Glutamatergic neuron (in vitro differentiated cells): ENCODE results near the gene MAT2B. TPM values are rescaled to one million over a fixed set of nuclear protein-coding genes. Genes with fewer than 3 reads are reported as not detected.
A peak's percentile ranks its signal among the peaks of the same experiment; 100 is the strongest.

ENCODE experiments used
- DNase-seq: peaks from one replicate; pipeline ENCODE4 v3.0.0; 2022
- H3K27ac Mint-ChIP-seq: one replicate; pipeline ENCODE4 v1.8.0; 2020; ENCODE audit warnings: mild to moderate bottlenecking, mixed read lengths, inconsistent platforms; ENCODE audit not compliant: unreplicated experiment
- H3K27me3 Mint-ChIP-seq: one replicate; pipeline ENCODE4 v1.8.0; 2020; ENCODE audit warnings: mild to moderate bottlenecking, moderate library complexity, mixed read lengths, inconsistent platforms; ENCODE audit not compliant: unreplicated experiment
- H3K36me3 Mint-ChIP-seq: one replicate; pipeline ENCODE4 v1.8.0; 2020; ENCODE audit warnings: mild to moderate bottlenecking, mixed read lengths, inconsistent platforms; ENCODE audit not compliant: unreplicated experiment
- H3K4me1 Mint-ChIP-seq: one replicate; pipeline ENCODE4 v1.8.0; 2020; ENCODE audit warnings: mild to moderate bottlenecking, low read depth, mixed read lengths, inconsistent platforms; ENCODE audit not compliant: unreplicated experiment
- H3K4me3 Mint-ChIP-seq: one replicate; pipeline ENCODE4 v1.8.0; 2020; ENCODE audit warnings: mild to moderate bottlenecking, mixed read lengths, inconsistent platforms; ENCODE audit not compliant: unreplicated experiment
- H3K9me3 Mint-ChIP-seq: one replicate; pipeline ENCODE4 v1.8.0; 2020; ENCODE audit warnings: mild to moderate bottlenecking, moderate library complexity, mixed read lengths, inconsistent platforms; ENCODE audit not compliant: unreplicated experiment
- total RNA-seq: library from RNA; stranded (reverse); fragmentation: NEBNext Ultra II Directional; extraction: Animal tissue kit (Norgen Biotek cat#: 25700); gene quantifications from one replicate; pipeline ENCODE4 v1.2.1, GENCODE V29; 2021; ENCODE audit not compliant: unreplicated experiment
- TF ChIP-seq, protein P1 (sequence below): fragments of 200-600 bp; sonication (generic); IDR thresholded peaks from one replicate; pipeline ENCODE4 v1.5.0; 2021; ENCODE audit not compliant: partially characterized antibody, unreplicated experiment

Gene MAT2B
- total RNA-seq, 1 donor from 2014 or later, result 23.1 TPM

DNA sequence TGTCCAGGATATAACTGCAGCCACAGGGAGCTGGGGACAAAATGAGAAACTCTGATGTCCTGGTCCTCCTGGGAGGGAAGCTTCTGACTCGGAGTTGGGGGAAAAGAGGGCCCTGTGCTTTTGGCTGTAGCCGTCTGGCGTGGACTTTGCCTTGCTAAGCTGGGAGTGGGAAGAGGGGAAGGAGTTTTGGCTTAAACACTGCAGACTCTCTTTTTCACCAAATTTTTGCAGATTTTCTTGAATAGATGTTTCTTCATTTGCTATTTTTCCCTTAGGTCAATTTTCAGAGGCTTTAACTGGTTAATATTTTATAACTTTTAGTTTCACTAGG is 15.7 kb upstream of the MAT2B start:
- no peak for DNase-seq
- H3K27ac Mint-ChIP-seq, result no peak overlapping the region
- no peaks in the 10 kb centered on the region for H3K27me3 Mint-ChIP-seq

DNA sequence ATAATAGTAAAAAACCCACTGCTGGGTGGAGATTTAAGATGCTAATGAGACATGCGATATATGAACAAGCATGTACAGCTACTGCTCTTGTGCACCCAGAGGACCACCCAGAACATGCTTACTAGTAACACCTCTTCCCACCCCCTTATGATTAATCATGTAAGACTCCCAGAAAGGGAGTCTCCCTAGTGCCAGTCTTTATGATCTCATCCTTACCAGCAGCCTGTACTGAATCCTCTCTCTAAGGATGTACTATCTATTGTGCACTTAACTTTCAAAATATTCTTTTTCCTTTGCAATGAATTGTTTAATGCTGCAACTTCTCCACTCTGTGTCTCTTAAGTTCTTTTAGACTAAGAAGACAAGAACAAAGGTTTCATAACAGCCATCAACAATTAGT is 9.1 kb upstream of the MAT2B start:
- no peak for DNase-seq
- Mint-ChIP-seq H3K27me3 (no peaks in the 10 kb centered on the region), H3K27ac (no peak overlapping the region), H3K9me3 (no peaks in the 10 kb centered on the region), H3K36me3 (peaks cover 4% of the 10 kb centered on the region), H3K4me1 (no peaks in the 10 kb centered on the region), H3K4me3 (no peak overlapping the region)
- TF ChIP-seq, protein P1, sequence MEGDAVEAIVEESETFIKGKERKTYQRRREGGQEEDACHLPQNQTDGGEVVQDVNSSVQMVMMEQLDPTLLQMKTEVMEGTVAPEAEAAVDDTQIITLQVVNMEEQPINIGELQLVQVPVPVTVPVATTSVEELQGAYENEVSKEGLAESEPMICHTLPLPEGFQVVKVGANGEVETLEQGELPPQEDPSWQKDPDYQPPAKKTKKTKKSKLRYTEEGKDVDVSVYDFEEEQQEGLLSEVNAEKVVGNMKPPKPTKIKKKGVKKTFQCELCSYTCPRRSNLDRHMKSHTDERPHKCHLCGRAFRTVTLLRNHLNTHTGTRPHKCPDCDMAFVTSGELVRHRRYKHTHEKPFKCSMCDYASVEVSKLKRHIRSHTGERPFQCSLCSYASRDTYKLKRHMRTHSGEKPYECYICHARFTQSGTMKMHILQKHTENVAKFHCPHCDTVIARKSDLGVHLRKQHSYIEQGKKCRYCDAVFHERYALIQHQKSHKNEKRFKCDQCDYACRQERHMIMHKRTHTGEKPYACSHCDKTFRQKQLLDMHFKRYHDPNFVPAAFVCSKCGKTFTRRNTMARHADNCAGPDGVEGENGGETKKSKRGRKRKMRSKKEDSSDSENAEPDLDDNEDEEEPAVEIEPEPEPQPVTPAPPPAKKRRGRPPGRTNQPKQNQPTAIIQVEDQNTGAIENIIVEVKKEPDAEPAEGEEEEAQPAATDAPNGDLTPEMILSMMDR, result no peak

More for the DNA sequence above, 15.7 kb upstream of the MAT2B start:
- Mint-ChIP-seq H3K36me3 (no peaks in the 10 kb centered on the region), H3K9me3 (no peaks in the 10 kb centered on the region), H3K4me3 (no peak overlapping the region), H3K4me1 (no peaks in the 10 kb centered on the region)
- TF ChIP-seq, protein P1, result no peak

DNA sequence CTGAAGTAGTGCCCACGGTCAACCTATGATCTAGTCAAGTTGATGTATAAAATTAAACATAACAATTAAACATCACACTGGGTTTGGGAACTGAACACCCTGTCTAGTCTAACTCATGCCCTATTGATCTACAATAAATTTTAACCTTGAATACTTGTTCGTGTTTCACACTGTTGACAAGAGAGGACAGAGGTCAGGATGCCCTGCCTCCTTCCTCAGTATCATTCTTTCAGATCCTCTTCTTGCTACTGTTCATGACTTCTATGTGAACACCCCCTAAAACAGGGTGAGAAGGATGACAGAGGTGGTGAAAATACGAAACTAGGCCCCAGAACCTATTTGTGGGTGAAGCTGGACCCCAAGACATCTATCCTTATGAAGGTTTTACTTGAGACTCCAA is 8.1 kb upstream of the MAT2B start:
- Mint-ChIP-seq H3K4me1 (no peaks in the 10 kb centered on the region), H3K4me3 (no peak overlapping the region), H3K27ac (no peak overlapping the region), H3K27me3 (no peaks in the 10 kb centered on the region), H3K9me3 (no peaks in the 10 kb centered on the region), H3K36me3 (peaks cover 4% of the 10 kb centered on the region)
- TF ChIP-seq, protein P1, result no peak
- no peak for DNase-seq

DNA sequence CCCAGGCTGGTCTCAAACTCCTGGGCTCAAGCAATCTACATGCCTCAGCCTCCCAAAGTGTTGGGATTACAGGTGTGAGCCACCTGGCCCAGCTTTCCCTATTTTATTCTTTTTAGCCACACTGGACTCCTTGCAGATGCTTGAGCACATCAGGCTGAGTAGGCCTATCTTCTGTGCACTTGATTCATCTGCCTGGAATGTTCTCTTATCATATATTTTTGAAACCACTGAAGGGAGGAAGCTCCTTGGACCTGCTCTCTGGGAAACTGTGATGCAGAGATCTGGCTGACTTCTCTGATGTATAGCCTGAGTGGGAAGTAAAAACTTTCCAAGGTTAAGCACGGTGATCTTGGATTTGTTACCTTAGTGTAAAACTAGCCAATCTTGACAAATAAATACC is 6.5 kb upstream of the MAT2B start:
- no peak for DNase-seq
- Mint-ChIP-seq H3K27me3 (no peaks in the 10 kb centered on the region), H3K27ac (no peak overlapping the region), H3K4me3 (no peak overlapping the region), H3K9me3 (no peaks in the 10 kb centered on the region), H3K4me1 (peaks cover 6% of the 10 kb centered on the region), H3K36me3 (peaks cover 4% of the 10 kb centered on the region)
- TF ChIP-seq, protein P1, result no peak

DNA sequence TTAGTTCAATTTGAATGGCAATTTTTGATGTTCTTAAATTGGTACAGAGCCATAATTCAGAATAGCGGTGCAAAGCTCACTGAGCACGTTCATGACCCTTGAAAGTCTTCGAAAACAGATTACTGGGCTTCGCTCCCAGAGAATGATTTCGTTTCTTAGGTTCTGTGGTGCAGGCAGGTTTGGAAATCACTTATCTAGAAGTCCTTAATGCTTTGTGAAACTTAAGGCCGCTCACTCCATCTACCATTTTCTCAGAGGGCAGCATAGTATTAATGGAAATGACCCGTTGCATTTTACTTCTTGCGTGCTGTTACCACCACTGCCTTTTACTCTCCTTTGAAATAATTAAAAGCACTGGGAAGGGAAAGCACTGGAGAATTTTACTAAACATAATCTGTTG is 2.9 kb upstream of the MAT2B start:
- Mint-ChIP-seq H3K27ac (peak overlapping the region; percentile 17), H3K9me3 (peaks cover 13% of the 10 kb centered on the region), H3K27me3 (no peaks in the 10 kb centered on the region), H3K4me3 (peak overlapping the region; percentile 90), H3K36me3 (no peaks in the 10 kb centered on the region), H3K4me1 (peaks cover 7% of the 10 kb centered on the region)
- TF ChIP-seq, protein P1, result no peak
- DNase-seq, result no peak
